Stimulated activated naive CD8-positive, alpha-beta T cell treated with anti-CD3 and anti-CD28 coated beads, Interleukin-15, Interleukin-2, amounts not matched to agents 100 U/mL and 50 U/mL, for 24 hours (primary cell): Measurements from ENCODE around the gene BICRAL.
A peak's percentile ranks its signal among the peaks of the same experiment; 100 is the strongest.

Experiments used
- ATAC-seq: fragments of 150-1000 bp; cut with Tn5 transposase; one replicate; pipeline ENCODE4 v1.10.0; 2021
- DNase-seq: peaks from one replicate; pipeline ENCODE4 v3.0.0; 2021

BICRAL gene

GRCh38 chr6:42764911-42765648 lies 16.8 kb upstream of the BICRAL start:
- ATAC-seq (no peak), DNase-seq (no peak)

- no peak for ATAC-seq
- no peak for DNase-seq
Observed at GRCh38 chr6:42766163-42766670, 15.6 kb upstream of the BICRAL start.

- ATAC-seq (no peak), DNase-seq (no peak)
Observed at GRCh38 chr6:42769051-42769450, 12.8 kb upstream of the BICRAL start.

GRCh38 chr6:42769836-42770235 lies 12.0 kb upstream of the BICRAL start:
- DNase-seq = no peak
- no peak for ATAC-seq

- ATAC-seq (no peak), DNase-seq (no peak)
Observed at GRCh38 chr6:42771741-42772100, 10.1 kb upstream of the BICRAL start.

GRCh38 chr6:42774201-42774600 lies 7.7 kb upstream of the BICRAL start:
- DNase-seq (peak; percentile 45), ATAC-seq (peak; percentile 37)

- DNase-seq = peak; percentile 58
- peak; percentile 78 for ATAC-seq
Observed at GRCh38 chr6:42774821-42775487, 6.9 kb upstream of the BICRAL start.

- ATAC-seq (no peak), DNase-seq (no peak)
Observed at GRCh38 chr6:42777126-42777822, 4.6 kb upstream of the BICRAL start.

GRCh38 chr6:42778122-42778521 lies 3.7 kb upstream of the BICRAL start:
- DNase-seq (no peak), ATAC-seq (no peak)

GRCh38 chr6:42779521-42779920 lies 2.3 kb upstream of the BICRAL start:
- ATAC-seq (no peak), DNase-seq (no peak)

GRCh38 chr6:42781546-42781795 lies 381 bp upstream of the BICRAL start:
- DNase-seq = no peak
- ATAC-seq = no peak

- ATAC-seq (peak; percentile 64), DNase-seq (peak; percentile 76)
Observed at GRCh38 chr6:42782689-42783176, 881 bp downstream of the BICRAL start.

GRCh38 chr6:42783177-42783875 lies 1.5 kb downstream of the BICRAL start:
- DNase-seq = peak; percentile 79
- peak; percentile 56 for ATAC-seq

GRCh38 chr6:42783876-42784642 lies 2.2 kb downstream of the BICRAL start:
- ATAC-seq (no peak), DNase-seq (no peak)

GRCh38 chr6:42784717-42785498 lies 3.1 kb downstream of the BICRAL start:
- ATAC-seq = no peak

GRCh38 chr6:42786525-42786985 lies 4.7 kb downstream of the BICRAL start:
- DNase-seq = no peak
- no peak for ATAC-seq

More at GRCh38 chr6:42784717-42785498, 3.1 kb downstream of the BICRAL start:
- no peak for DNase-seq

GRCh38 chr6:42787063-42787472 lies 5.2 kb downstream of the BICRAL start:
- no peak for DNase-seq
- ATAC-seq = no peak

- DNase-seq (no peak), ATAC-seq (no peak)
Observed at GRCh38 chr6:42788671-42789070, 6.8 kb downstream of the BICRAL start.

GRCh38 chr6:42790549-42791181 lies 8.8 kb downstream of the BICRAL start:
- DNase-seq (no peak), ATAC-seq (peak; percentile 41)

GRCh38 chr6:42791706-42792320 lies 10.0 kb downstream of the BICRAL start:
- DNase-seq (no peak), ATAC-seq (no peak)
